ENCODE measurements around the gene ARL6IP4.
"Not testable (repeated sequence)": the region's sequence is repeated elsewhere in the genome, so short reads cannot be mapped to it uniquely, and the experiment has no call there.

ARL6IP4 gene

DNA sequence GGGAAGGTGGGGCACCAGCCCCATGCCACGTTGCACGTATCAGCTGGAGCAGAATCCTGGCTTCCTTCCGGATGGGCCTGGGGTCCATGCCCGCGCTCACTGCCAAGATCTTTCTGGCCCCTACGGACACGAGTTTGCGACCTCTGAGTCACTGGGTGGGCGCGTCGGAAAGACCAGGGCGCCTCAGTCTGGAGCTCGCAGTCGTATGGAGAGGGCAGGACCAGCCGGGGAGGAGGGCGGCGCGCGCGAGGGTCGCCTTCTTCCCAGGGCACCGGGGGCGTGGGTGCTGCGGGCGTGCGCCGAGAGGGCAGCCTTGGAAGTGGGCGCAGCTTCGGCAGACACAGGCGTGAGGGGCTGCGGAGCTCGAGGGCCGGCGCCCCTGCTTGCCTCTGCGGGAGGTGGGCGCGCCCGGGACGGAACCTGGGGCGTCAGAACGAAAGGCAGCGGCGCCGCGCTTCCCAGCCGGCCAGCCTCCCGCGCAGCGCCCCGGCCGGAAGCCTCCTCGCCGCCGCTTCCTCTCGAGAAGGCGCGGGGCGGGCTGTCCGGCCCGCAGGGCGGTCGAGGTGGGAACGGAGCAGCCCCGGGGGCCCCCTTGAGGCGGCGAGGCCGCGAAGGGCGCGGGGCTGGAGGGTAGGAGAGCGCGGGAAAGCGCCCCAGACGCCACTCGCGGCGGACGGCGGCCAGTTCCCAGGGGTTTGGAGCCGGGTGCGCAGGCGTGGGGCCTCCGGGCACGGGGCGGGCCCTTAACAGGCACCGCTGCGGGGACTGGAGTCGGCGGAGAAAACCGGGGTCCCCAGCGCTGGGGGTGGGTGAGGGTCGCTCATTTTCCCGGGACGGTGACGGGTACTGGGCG is at the start of gene ARL6IP4:
TSS of gene ARL6IP4 (plus strand) at position 499 of the 853 bp plus-strand sequence. CDS start 459 bp downstream, outside the sequence.
- DNase-seq: peak; percentile 28

DNA sequence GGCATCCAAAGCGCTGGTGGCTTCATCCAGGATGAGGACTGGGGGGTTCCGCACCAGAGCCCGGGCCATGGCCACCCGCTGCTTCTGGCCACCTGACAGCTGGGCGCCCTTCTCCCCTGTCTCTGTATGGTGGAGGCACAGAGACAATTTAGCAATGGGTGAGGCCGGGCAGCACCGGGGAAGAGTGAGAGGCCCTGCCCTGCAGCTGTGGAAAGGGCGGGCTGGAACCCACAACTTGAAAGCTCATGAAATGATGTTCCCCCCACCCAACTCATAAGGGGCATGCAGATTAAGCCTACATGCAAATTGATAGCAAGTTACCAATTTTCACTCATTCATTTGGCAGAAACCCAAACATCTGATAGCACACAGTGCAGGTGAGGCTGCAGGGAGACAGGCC is 48.3 kb upstream of the ARL6IP4 start:
- no peak for DNase-seq

DNA sequence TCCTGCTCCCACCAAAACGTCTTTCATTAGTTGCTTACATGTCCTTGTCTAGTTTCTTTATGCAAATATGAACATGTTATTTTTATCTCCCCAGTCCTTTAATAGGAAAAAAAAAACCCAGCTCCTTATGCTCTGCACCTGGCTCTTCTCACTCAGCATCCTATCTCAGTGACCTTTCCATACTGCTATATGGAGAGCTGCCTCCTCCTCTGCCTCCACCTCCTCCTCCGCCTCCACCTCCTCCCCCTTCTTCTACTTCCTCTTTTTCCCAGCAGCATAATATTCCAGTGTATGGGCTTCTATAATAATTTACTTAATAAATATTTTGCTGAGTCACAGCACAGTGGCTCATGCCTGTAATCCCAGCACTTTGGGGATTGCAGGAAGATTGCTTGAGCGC is 45.8 kb upstream of the ARL6IP4 start:
- DNase-seq: no peak

DNA sequence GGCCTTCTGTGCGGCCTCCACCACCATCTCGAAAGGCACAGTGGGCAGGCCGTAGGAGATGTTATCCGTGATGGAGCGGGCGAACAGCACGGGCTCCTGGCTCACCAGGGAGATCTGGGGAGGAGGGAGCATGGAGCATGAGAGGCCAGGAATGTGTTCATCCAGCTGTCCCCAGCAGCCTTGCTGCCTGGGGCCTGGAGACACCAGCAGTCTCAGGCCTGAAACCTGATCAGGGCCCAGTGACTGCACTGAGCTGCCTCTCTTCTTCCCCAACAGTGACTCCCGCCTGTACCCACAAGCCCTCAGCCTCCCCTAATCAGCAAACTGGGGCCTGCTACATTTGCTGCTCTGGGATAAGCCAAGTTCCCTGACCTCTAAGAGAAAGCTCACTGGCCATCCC is 45.2 kb upstream of the ARL6IP4 start:
- no peak for DNase-seq

DNA sequence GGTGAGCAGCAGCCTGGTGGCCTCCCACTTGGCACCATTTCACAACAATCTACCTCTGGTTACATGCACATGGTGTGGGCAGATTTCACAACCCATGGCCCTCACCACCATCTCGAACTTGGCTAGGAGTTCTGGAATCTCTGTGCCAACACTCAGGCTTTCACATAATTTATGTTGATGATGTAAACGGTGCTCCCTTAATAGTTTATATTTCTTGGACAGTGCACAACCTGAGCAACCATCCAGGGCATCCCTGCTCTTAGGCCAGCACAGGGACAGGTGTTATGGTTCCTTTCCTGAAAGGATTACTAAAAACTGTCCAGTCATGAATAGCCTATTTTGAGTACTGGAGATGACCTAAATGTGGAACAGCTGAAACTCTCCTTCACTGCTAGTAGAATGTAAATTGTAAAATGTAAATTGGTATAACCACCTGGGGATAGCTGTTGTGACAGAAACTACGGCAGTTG is 42.8 kb upstream of the ARL6IP4 start:
- no peak for DNase-seq

DNA sequence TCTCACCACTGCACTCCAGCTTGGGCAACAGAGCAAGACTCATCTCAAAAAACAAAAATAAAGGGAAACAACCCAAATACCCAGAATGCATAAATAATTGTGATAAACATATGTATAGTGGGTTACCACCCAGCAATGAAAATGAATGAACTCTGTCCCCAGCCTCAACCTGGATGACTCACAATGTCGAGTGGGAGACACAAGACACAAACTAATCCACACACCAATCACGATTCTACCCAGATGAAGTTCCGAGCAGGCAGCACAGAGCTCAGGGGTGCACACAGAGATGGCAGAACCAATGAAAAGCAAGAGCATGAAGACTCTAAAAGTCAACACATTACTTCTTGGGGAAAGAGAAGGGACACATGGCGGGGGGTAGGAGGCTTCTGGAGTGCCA is 41.4 kb upstream of the ARL6IP4 start:
- no peak for DNase-seq

DNA sequence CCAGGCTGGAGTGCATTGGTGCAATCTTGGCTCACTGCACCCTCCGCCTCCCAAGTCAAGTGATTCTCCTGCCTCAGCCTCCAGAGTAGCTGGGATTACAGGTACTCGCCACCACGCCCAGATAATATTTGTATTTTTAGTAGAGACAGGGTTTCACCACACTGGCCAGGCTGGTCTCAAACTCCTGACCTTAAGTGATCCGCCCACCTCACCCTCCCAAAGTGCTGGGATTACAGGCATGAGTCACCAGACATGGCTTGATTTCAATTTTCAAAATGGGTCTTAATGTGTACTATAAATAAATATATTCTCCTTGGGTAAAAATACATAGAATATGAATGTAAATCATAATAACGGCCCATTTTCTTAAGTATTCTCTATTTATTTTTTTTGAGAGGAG is 39.1 kb upstream of the ARL6IP4 start:
- not testable (repeated sequence) for DNase-seq

DNA sequence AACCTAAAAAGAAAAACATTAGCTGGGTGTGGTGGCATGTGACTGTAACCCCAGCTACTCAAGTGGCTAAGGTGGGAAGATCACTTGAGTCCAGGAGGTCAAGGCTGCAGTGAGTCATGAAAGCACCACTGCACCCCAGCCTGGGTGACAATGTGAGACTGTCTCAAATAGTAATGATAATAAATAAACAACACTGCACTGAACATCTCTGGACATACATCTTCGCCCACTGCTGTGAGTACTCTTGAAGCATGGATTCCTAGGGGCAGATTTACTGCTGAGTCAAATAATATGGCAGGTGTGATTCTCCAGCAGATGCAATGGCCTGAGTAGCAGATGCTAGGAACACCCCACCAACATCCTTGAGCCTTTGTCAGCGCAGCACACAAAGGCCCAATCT is 37.8 kb upstream of the ARL6IP4 start:
- DNase-seq: no peak

DNA sequence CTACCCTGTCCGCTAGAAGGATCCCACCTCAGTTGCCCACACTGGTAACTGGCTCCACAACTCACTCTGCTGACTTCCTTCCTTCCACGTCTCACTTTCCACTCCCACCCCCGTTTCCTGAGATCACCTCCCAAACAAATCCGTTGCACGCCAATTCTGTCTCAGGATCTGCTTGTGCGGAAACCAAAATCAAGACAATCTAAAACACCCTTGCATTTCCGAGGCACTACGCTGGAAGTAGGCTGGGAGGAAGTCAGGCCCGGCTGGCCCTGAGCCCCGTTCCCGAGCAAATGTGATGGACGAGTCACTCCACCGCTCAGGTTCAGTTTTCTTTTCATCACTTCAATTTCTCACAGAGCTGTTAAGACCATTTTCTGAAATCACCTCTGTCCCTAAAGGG is 37.3 kb upstream of the ARL6IP4 start:
- no peak for DNase-seq

DNA sequence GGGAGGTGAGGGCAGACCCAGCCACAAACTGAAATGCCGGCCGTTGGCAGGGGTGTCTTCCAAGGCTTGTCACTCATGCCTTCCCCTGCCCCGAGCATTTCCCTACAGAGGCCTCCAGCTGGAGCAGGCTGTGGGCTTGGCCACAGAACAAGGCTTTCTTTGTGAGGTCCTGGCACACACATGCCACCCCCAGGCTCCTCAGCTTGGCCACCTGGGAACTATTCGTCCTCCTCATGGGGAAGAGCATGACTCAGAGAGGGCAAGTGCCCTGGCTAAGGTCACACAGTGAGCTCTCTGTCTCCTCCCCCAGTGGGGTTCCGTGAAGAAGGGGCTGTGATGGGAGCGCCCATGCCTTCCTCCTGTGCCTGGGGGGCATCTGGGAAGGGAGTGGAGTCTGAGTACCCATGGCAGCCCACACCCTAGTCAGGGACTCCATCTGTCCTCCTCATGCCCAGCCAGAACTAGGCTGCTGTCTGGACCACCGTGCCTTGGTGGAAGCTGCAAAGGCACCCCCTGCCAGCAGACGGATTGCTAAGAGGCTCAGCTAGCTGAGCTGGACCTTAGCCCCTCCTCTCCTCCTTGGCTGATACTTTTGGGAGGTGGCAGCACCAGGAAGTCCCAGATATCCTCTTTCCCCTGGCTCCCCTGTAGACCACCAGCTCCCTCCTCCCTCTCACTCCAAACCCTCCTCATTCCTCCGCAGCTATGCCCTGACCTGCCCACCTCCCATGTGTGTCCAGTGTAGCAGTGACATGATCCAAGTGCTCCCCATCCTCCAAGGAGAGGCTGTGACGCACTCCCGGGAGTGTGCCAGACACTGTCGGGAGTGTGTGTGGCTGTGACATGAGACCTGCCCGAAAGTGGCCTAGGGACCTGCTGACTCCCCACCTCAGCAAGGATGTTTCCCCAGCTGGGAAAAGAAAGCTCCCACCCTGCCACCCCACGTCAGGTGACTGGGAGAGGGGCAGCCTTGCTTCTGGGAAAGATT is 35.6 kb upstream of the ARL6IP4 start:
- DNase-seq: no peak

DNA sequence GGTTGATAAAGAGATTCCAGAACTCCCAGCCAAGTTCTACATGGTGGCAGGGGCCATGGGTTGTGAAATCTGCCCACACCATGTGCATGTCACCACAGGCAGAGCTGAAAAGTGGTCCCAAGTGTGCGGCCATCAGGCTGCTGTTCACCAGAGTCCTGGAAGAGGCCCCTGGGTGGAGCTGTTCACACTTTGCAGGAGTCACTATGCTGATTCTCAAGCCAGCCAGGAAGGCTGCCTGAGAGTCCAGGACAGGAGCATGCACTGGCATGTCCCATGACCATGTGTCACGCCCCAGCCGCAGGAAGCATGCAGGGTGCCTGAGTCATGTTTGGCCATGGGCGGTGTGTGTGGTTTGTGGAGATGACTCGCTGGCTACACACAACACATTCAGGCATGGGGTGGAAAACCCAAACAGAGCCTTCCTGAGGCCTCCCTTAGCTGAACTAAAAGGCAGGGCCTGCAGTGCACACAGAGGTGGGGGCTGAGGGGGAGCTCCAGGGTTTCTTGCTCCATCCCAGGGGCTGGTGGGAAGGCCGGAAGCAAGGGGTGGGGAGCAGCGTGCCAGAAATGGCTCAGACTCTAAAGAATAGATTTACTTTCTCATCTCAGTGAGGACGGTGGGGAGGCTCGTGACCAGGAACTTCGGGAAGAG is 33.7 kb upstream of the ARL6IP4 start:
- DNase-seq: no peak

DNA sequence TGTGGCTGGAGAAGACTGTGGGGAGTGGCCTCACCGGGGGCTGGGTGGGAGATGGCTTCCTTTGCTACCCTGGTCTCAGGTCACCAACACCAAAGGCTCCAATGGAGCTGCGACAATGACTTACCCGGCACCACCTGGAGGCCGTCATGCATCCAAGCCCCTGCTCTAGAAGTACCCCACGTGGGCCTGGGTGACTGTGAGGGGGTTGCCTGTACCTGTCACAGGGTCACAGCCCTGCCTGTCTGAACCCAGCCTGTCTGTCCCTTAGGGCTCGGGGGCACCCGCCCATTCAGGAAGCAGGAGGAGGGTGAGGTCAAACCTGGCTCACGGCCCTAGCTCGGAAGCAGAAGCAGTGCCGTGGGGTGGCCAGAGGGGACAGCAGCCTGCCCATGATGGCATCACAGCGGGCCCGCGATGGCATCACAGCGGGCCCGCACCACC is 33.1 kb upstream of the ARL6IP4 start:
- DNase-seq: no peak

DNA sequence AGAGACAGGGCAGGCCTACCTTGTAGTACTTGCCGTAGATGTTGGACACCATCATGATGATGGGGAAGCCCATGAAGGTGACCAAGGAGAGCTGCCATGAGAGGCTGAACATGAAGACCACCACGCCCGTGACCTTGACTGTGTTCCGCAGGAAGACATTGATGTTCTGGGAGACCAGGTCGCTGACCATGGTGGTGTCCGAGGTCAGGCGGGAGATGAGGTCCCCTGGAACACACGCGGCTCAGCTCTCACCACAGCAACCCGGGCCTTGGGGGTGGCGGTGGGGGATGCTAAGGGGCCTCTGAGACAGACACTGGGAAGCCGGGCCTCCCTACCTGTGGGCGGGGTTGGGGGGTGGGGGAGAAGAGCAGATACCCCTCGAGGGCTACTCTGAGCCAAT is 31.9 kb upstream of the ARL6IP4 start:
- no peak for DNase-seq

DNA sequence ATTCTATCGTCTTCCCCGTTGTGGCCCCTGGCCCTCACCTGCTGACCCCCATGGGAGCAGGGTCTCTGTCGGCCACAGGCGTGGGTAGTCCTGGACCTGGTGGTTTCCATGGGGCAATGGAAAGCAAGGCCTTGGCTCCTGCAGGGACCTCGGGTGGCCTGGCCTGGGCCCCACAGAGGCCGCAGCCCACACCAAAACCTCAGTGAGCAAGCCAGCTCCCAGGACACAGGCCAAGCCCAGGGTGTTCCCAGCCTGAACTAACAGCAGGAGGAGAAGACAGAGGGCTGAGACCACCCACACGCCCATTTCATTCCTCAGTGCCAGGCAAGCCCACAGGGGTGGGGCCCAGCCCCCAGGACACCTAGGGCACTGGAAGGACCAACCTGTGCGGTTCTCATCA is 31.1 kb upstream of the ARL6IP4 start:
- no peak for DNase-seq

DNA sequence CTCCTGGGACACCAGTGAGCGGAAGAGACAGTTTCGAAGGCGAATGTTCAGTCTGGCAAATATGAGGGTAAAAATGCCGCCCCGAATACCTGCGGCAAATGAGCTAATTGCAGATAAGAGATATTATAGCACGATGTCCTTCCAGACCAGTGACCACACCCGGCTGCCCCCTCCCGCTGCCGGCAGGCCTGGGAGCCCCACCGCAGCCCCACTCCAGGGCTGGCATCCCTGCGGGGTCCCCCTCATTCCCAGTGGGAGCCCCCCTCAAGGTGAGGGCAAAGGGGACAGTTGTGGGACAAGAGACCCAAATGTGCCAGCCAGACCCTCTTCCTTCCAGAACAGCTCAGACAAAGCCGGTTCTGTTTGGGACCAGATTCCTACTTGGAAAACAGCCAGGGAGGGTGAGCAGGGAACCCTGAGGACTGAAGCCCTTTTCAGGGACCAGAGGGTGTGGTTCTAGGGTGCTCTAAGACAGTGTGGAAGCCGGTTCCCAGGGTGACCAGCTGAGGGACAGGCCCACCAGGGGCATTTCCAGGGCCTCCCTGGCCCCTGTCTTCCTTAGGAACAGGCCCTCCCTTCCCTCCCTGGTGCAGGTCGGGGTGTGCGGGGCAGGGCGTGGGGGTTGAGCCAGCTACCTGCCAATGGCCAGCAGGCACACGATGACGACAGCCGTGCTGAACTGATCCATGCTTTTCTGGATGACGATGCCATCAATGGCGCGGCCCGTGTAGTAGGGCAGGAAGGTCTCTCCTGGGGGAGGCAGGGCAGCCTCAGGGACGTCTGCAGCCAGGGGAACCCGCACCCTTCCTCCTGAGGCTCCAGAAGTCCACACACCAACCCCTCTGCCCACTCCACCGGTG is 30.4 kb upstream of the ARL6IP4 start:
- no peak for DNase-seq

DNA sequence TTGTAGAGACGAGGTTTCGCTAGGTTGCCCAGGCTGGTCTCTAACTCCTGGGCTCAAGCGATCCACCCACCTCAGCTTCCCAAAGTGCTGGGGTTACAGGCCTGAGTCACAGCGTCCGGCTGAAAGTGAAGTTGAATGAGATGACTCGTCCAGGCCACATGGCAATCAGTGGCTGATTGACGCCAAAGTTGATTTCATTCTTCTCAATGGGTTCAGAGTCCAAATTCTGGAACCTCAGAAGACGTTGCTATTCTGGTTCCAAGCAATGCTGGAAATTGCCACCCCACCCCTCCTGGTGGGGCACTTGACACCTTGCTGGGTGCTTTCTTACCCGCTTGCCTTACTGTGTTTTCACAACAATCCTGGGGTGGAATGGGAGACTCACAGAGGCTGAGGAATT is 29.1 kb upstream of the ARL6IP4 start:
- no peak for DNase-seq

DNA sequence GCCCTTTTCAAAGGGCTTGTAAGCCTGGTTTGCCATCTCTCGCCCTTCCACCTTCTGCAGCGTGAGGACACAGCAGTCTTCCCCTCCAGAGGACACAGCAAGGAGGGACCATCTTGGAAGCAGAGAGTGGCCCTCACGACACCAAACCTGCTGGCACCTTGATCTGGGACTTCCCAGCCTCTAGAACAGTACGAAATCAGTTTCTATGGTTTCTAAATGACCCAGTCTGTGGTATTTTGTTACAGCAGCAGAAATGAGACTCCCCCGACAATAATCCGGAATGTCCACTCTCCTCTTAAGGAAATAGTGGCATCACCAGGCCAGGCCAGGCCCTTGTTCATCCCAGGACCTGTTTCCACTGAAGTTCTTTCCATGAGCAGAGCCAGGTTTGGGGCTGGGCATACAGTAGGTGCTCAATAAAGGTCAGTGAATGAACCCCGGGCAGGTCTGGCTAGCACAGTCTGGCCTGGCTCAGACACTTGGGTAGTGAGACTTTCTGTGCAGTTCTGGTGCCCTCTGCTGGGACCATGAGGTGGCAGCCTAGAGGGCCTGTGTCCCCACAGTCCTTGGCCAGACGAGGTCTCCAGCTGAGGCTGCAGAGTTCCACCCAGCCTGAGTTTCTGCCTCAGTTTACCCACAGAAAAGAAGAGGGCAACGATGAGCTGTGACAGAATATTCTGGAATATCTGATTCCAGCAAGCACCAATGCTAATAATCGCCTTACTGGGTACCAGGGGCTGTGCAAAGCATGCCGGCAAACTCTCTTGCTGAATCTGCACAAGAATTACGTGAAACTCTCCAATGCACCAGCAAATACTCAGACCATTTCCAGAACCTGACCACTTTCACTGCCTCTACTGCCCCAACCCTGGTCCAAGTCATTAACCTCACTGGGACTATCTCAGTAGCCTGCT is 28.2 kb upstream of the ARL6IP4 start:
- peak; percentile 4 for DNase-seq

DNA sequence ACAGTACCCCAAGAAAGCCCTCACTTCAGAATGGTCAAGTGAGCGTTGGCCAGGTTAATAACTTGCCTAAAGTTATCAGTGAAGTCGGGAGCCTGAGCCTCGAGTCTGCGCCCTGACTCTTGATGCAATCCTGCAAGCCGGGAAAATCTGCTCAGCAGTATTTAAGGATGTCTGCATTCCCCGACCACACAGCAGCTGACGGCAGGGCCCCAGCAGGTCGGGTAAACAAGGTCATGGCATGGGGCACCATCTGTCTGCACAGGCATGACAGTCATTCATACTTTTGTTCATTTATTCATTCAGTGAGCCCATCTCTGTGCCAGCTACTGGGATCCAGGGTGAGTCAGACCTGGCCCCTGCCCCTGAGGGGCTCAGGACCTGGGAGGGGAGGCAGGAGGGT is 25.3 kb upstream of the ARL6IP4 start:
- DNase-seq: no peak

DNA sequence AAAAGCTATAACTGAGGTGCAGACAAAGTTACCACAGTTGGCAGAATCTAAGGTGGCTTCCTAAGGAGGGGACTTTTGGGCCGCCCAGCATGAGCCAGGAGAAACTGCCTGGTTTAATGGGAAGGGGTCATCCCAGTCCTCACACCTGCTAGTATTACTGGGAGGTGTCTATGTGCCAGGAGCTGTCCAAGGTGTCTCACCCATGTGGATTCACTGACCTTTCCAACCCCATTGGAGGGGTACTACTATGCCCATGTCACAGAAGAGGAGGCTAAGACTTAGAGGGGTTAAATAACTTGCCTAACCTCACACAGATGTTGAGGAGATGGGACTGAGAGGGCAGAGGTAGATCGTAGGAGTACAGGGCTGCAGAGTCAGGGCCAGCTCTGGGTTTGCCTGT is 24.4 kb upstream of the ARL6IP4 start:
- no peak for DNase-seq

DNA sequence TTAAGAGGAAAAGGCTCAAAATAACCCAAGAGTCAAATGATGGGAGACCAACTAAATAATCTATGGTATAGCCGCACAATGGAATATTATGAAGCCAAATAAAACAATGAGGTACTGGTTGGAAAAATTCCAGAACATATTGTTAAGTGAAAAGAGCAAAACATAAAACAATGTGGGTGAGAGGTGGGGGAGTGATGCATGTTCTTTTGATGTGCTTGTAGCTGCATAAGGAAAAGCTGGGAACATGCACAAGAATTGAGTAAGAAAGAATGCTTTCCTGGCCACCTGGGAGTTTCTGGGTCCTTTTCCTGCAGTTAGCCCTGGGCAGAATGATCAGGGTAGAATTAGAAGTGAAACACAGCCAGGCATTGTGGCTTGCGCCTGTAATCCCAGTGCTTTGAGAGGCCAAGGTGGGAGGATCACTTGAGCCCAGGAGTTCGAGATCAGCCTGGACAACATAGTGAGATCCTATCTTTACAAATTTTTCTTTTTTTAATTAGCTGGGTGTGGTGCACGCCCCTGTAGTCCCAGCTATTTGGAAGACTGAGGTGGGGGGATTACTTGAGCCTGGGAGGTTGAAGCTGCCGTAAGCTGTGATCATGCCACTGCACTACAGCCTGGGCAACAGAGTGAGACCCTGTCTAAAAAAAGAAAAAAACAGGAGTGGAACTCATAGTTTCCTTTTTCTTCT is 22.1 kb upstream of the ARL6IP4 start:
- DNase-seq: no peak

Measured in NCI-H748 treated with DMSO at 0.1 percent for 48 hours (cell line).